ENCODE data around the gene LRRC8B. TPM values are rescaled to one million over a fixed set of nuclear protein-coding genes. Genes with fewer than 3 reads are reported as not detected.
"Not testable (repeated sequence)": the region's sequence is repeated elsewhere in the genome, so short reads cannot be mapped to it uniquely, and the experiment has no call there.

LRRC8B gene
- total RNA-seq, 1 donor from 2014 or later, result 10.3 TPM

- peak; percentile 12 for DNase-seq
Observed at GRCh38 chr1:89525169-89525855, 683 bp downstream of the LRRC8B start.

- no peak for DNase-seq
Observed at GRCh38 chr1:89527256-89527655, 2.6 kb downstream of the LRRC8B start.

GRCh38 chr1:89527750-89528381 is 3.2 kb downstream of the LRRC8B start:
- DNase-seq, result no peak

- DNase-seq, result no peak
Observed at GRCh38 chr1:89528382-89528780, 3.8 kb downstream of the LRRC8B start.

- DNase-seq, result no peak
Observed at GRCh38 chr1:89529196-89529595, 4.6 kb downstream of the LRRC8B start.

- DNase-seq, result no peak
Observed at GRCh38 chr1:89530444-89531089, 5.9 kb downstream of the LRRC8B start.

- DNase-seq, result no peak
Observed at GRCh38 chr1:89531480-89532139, 7.0 kb downstream of the LRRC8B start.

GRCh38 chr1:89532228-89532627 is 7.6 kb downstream of the LRRC8B start:
- no peak for DNase-seq

- DNase-seq, result no peak
Observed at GRCh38 chr1:89532866-89533265, 8.2 kb downstream of the LRRC8B start.

- DNase-seq, result no peak
Observed at GRCh38 chr1:89535537-89535936, 10.9 kb downstream of the LRRC8B start.

- DNase-seq, result no peak
Observed at GRCh38 chr1:89536555-89537341, 12.1 kb downstream of the LRRC8B start.

- no peak for DNase-seq
Observed at GRCh38 chr1:89538361-89538760, 13.7 kb downstream of the LRRC8B start.

GRCh38 chr1:89539128-89539527 is 14.5 kb downstream of the LRRC8B start:
- no peak for DNase-seq

GRCh38 chr1:89540406-89540970 is 15.9 kb downstream of the LRRC8B start:
- DNase-seq, result no peak

- DNase-seq, result no peak
Observed at GRCh38 chr1:89542345-89542744, 17.7 kb downstream of the LRRC8B start.

GRCh38 chr1:89543632-89544031 is 19.0 kb downstream of the LRRC8B start:
- DNase-seq, result not testable (repeated sequence)

GRCh38 chr1:89545264-89546038 is 20.8 kb downstream of the LRRC8B start:
- no peak for DNase-seq

- DNase-seq, result no peak
Observed at GRCh38 chr1:89546082-89546889, 21.7 kb downstream of the LRRC8B start.

- DNase-seq, result no peak
Observed at GRCh38 chr1:89546934-89547562, 22.4 kb downstream of the LRRC8B start.

All from skin of body (tissue), 2 donors.